ENCODE measurements around the gene IRF5.

Gene IRF5

DNA sequence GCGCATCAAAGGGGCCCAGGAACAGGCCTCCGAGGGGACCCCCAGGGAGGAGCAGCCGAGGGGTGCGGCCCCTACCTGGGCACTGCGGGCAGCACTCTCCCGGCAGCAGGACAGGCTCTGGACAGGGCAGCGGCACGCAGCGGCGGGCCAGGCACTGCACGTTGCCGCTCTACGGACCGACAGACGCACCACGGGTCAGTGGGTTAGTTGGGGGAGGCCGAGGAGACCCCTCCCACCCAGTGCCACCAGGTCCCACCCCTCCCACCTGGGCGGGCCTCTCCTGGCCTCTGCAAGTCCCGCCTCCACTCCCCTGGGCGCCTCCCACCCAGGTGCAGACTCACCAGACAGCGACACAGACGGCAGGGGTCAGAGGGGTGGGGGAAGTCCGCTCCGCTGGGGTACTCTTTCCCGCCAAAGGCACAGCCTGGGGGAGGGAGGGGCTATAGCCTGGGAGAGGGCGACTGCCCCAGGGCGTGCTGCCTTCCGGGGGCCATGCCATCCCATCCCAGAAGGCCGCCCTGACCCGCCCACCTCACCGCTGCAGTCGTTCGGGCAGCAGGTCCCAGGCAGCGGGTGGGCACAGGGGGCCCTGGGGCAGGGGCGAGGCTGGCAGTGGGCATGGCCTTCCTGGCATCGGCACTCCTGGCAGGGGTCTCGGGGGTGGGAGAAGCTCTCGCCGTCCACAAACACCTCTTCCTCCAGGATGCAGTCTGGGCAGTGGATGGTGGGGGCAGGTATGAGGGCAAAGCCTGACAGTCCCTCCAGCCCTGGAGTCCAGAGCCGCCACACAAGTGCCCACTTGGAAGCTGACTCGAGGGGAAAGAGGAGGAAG lies 46.4 kb upstream of the IRF5 start:
- DNase-seq (ENCODE audit: low read depth, low spot score) = no peak
- in situ Hi-C loops (cut with HindIII; ENCODE audit: low sequenced_read_pairs) = no loop called here
- TF ChIP-seq CTCF (IDR thresholded peaks at IDR 0.05; ENCODE audit: low read depth, low read length) = no peak
- no peak overlapping the region for H3K4me3 ChIP-seq (ENCODE audit: low read depth, low read length)

GRCh38 chr7:128891942-128892269 lies 45.8 kb upstream of the IRF5 start:
- H3K4me3 ChIP-seq (ENCODE audit: low read depth, low read length) = no peak overlapping the region
- DNase-seq (ENCODE audit: low read depth, low spot score) = no peak
- no peak for TF ChIP-seq CTCF (IDR thresholded peaks at IDR 0.05; ENCODE audit: low read depth, low read length)
- in situ Hi-C loops (cut with HindIII; ENCODE audit: low sequenced_read_pairs) = no loop called here

- H3K4me3 ChIP-seq (ENCODE audit: low read depth, low read length) = no peak overlapping the region
- in situ Hi-C loops (cut with HindIII; ENCODE audit: low sequenced_read_pairs) = no loop called here
- TF ChIP-seq CTCF (IDR thresholded peaks at IDR 0.05; ENCODE audit: low read depth, low read length) = no peak
- no peak for DNase-seq (ENCODE audit: low read depth, low spot score)
Measured at GRCh38 chr7:128892521-128893250, 45.0 kb upstream of the IRF5 start.

DNA sequence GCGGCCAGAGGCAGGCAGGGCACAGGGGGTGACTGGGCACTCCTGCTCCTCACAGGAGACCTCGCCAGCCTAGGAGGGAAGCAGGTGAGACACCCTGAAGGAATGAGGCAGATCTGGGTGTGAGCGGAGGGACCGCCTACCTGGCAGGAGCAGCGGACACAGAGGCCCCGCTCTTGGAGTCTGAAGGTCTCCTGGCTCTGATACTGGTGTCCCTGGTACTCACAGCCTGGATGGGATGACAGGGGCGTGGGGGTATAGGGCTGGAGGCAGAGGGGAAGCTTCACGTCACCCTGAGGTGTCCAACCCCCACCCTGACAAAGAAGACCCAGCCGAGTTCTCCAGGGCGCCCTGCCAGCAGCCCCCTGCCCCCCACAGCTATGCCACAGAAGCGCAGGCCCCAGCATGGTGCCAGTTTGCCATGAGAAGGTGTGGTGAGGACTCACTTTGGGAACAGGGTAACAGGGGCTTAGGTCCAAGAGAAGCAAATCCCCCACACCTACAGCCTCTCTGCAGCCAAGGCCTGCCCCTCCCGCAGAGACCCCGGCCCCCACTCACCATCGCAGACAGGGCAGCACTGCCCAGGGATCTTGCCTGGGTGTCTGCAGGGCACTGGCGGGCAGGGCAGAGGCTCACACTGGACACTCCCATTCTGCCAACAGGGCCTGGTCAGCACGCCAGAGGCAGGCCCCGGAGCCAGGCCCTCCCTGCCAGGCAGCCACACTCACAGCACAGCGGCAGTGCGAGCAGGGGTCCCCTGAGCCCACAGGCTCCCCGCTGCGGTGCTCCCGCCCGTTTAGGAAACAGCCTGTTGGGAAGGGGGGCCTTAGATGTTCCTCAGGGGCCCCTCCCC lies 44.3 kb upstream of the IRF5 start:
- DNase-seq (ENCODE audit: low read depth, low spot score) = no peak
- no peak overlapping the region for H3K4me3 ChIP-seq (ENCODE audit: low read depth, low read length)
- in situ Hi-C loops (cut with HindIII; ENCODE audit: low sequenced_read_pairs) = no loop called here
- TF ChIP-seq CTCF (IDR thresholded peaks at IDR 0.05; ENCODE audit: low read depth, low read length) = no peak

DNA sequence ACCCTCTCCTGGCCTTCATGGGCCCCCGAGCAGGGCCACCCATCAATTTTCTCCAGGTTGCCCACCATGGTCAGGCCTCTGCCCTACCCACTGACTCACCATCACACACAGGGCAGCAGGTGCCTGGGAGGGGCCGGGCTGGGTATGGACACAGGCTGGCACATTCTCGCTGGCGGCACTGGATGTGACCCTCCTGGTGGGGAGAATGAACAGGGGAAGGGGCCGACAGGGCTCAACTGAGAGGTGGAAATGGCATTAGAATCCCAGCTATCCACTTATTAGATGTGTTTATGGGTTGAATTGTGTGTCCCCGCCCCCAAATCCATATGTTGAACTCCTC lies 43.7 kb upstream of the IRF5 start:
- H3K4me3 ChIP-seq (ENCODE audit: low read depth, low read length) = no peak overlapping the region
- DNase-seq (ENCODE audit: low read depth, low spot score) = no peak
- TF ChIP-seq CTCF (IDR thresholded peaks at IDR 0.05; ENCODE audit: low read depth, low read length) = no peak
- in situ Hi-C loops (cut with HindIII; ENCODE audit: low sequenced_read_pairs) = no loop called here

- in situ Hi-C loops (cut with HindIII; ENCODE audit: low sequenced_read_pairs) = no loop called here
- TF ChIP-seq CTCF (IDR thresholded peaks at IDR 0.05; ENCODE audit: low read depth, low read length) = no peak
- DNase-seq (ENCODE audit: low read depth, low spot score) = no peak
- no peak overlapping the region for H3K4me3 ChIP-seq (ENCODE audit: low read depth, low read length)
Measured at GRCh38 chr7:128895320-128895719, 42.4 kb upstream of the IRF5 start.
